ENCODE data around the gene BCAS3.
A peak's percentile ranks its signal among the peaks of the same experiment; 100 is the strongest.

The BCAS3 gene

DNA sequence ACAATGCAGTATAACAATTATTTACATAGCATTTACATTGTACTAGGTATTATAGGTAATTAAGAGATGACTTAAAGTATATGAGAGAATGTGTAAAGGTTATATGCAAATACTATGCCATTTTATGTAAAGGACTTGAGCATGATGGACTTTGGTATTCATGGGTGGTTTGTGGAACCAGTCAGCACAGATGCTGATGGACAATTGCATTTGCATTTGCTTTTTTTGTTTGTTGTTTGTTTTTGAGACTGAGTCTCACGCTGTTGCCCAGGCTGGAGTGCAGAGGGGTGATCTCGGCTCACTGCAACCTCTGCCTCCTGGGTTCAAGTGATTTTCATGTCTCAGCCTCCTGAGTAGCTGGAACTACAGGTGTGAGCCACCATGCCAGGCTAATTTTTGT, 36.0 kb downstream of the BCAS3 start:
- TF ChIP-seq TOX (CRISPR knock-in tag; IDR thresholded peaks at IDR 0.05; ENCODE audit: borderline replicate concordance) (no peak), ZC3H10 (CRISPR knock-in tag; IDR thresholded peaks at IDR 0.05) (no peak), TCF4 (CRISPR knock-in tag; IDR thresholded peaks at IDR 0.05; ENCODE audit: borderline replicate concordance) (no peak), GLIS3 (CRISPR knock-in tag; IDR thresholded peaks at IDR 0.05) (no peak)
- ATAC-seq: no peak

DNA sequence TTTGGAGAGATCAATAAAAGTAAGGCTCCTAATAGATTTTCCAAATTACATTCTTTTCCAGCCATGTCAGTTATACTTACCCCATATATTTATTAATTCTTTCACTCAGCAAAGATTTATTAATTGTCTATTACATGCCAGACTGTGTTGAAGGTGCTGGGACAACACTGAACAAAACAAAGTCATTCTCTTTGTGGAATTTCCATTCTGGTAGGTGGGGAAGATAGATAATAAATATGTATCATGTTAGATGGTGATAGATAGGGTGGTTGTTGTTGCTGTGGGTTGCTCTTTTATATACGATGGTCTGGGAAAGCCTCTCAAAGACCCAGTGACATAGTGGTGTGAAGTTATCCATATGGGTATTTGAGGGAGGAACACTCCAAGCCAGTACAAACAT, 39.1 kb downstream of the BCAS3 start:
- TF ChIP-seq OSR1 (CRISPR knock-in tag; IDR thresholded peaks at IDR 0.05): no peak
- TF ChIP-seq, protein P1, sequence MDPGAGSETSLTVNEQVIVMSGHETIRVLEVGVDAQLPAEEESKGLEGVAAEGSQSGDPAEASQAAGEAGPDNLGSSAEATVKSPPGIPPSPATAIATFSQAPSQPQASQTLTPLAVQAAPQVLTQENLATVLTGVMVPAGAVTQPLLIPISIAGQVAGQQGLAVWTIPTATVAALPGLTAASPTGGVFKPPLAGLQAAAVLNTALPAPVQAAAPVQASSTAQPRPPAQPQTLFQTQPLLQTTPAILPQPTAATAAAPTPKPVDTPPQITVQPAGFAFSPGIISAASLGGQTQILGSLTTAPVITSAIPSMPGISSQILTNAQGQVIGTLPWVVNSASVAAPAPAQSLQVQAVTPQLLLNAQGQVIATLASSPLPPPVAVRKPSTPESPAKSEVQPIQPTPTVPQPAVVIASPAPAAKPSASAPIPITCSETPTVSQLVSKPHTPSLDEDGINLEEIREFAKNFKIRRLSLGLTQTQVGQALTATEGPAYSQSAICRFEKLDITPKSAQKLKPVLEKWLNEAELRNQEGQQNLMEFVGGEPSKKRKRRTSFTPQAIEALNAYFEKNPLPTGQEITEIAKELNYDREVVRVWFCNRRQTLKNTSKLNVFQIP (CRISPR knock-in tag; IDR thresholded peaks at IDR 0.05; ENCODE audit: borderline replicate concordance, low read depth): no peak
- no peak for TF ChIP-seq ZNF8 (CRISPR knock-in tag; IDR thresholded peaks at IDR 0.05)
- TF ChIP-seq ARNTL (CRISPR knock-in tag; IDR thresholded peaks at IDR 0.05; ENCODE audit: borderline replicate concordance, low read depth): no peak
- no peak for TF ChIP-seq ZNF70 (CRISPR knock-in tag; IDR thresholded peaks at IDR 0.05)
- TF ChIP-seq, protein P2, sequence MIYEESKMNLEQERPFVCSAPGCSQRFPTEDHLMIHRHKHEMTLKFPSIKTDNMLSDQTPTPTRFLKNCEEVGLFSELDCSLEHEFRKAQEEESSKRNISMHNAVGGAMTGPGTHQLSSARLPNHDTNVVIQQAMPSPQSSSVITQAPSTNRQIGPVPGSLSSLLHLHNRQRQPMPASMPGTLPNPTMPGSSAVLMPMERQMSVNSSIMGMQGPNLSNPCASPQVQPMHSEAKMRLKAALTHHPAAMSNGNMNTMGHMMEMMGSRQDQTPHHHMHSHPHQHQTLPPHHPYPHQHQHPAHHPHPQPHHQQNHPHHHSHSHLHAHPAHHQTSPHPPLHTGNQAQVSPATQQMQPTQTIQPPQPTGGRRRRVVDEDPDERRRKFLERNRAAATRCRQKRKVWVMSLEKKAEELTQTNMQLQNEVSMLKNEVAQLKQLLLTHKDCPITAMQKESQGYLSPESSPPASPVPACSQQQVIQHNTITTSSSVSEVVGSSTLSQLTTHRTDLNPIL (CRISPR knock-in tag; IDR thresholded peaks at IDR 0.05; ENCODE audit: low read depth): no peak
- TF ChIP-seq GLIS3 (CRISPR knock-in tag; IDR thresholded peaks at IDR 0.05): no peak
- no peak for TF ChIP-seq TOX (CRISPR knock-in tag; IDR thresholded peaks at IDR 0.05; ENCODE audit: borderline replicate concordance)
- TF ChIP-seq, protein P3, sequence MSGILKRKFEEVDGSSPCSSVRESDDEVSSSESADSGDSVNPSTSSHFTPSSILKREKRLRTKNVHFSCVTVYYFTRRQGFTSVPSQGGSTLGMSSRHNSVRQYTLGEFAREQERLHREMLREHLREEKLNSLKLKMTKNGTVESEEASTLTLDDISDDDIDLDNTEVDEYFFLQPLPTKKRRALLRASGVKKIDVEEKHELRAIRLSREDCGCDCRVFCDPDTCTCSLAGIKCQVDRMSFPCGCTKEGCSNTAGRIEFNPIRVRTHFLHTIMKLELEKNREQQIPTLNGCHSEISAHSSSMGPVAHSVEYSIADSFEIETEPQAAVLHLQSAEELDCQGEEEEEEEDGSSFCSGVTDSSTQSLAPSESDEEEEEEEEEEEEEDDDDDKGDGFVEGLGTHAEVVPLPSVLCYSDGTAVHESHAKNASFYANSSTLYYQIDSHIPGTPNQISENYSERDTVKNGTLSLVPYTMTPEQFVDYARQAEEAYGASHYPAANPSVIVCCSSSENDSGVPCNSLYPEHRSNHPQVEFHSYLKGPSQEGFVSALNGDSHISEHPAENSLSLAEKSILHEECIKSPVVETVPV (CRISPR knock-in tag; IDR thresholded peaks at IDR 0.05): no peak
- no peak for TF ChIP-seq ZFP3 (CRISPR knock-in tag; IDR thresholded peaks at IDR 0.05)
- TF ChIP-seq ZNF565 (CRISPR knock-in tag; conservative IDR thresholded peaks at IDR 0.05; ENCODE audit: low read depth): no peak
- no peak for TF ChIP-seq ZC3H10 (CRISPR knock-in tag; IDR thresholded peaks at IDR 0.05)
- no peak for TF ChIP-seq RARB (CRISPR knock-in tag; IDR thresholded peaks at IDR 0.05)
- no peak for TF ChIP-seq CSDC2 (CRISPR knock-in tag; IDR thresholded peaks at IDR 0.05)
- TF ChIP-seq BACH2 (CRISPR knock-in tag; IDR thresholded peaks at IDR 0.05; ENCODE audit: borderline replicate concordance): no peak
- no peak for TF ChIP-seq TCF4 (CRISPR knock-in tag; IDR thresholded peaks at IDR 0.05; ENCODE audit: borderline replicate concordance)
- no peak for TF ChIP-seq ZFP30 (CRISPR knock-in tag; IDR thresholded peaks at IDR 0.05)
- no peak for TF ChIP-seq PPARA (CRISPR knock-in tag; IDR thresholded peaks at IDR 0.05; ENCODE audit: borderline replicate concordance)
- no peak for TF ChIP-seq ISL1 (CRISPR knock-in tag; IDR thresholded peaks at IDR 0.05)
- no peak for TF ChIP-seq SNAI2 (CRISPR knock-in tag; IDR thresholded peaks at IDR 0.05)
- ATAC-seq: no peak

DNA sequence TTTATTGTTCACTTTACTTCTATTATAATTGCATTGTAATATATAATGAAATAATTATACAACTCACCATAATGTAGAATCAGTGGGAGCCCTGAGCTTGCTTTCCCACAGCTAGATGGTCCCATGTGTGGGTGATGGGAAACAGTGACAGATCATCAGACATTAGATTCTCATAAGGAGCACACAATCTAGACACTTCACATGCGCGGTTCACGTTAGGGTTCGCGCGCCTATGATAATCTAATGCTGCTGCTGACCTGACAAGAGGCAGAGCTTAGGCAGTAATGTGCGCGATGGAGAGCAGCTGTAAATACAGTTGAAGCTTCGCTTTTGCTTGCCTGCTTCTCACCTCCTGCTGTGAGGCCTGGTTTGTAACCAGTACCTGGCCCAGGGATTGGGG, 40.2 kb downstream of the BCAS3 start:
- TF ChIP-seq TOX (CRISPR knock-in tag; IDR thresholded peaks at IDR 0.05; ENCODE audit: borderline replicate concordance) (no peak), PPARA (CRISPR knock-in tag; IDR thresholded peaks at IDR 0.05; ENCODE audit: borderline replicate concordance) (no peak), CSDC2 (CRISPR knock-in tag; IDR thresholded peaks at IDR 0.05) (no peak), OSR1 (CRISPR knock-in tag; IDR thresholded peaks at IDR 0.05) (no peak), TCF4 (CRISPR knock-in tag; IDR thresholded peaks at IDR 0.05; ENCODE audit: borderline replicate concordance) (no peak), ZNF565 (CRISPR knock-in tag; conservative IDR thresholded peaks at IDR 0.05; ENCODE audit: low read depth) (no peak), ISL1 (CRISPR knock-in tag; IDR thresholded peaks at IDR 0.05) (no peak), GLIS3 (CRISPR knock-in tag; IDR thresholded peaks at IDR 0.05) (no peak)
- TF ChIP-seq, protein P2 (CRISPR knock-in tag; IDR thresholded peaks at IDR 0.05; ENCODE audit: low read depth): no peak
- ATAC-seq: no peak

DNA sequence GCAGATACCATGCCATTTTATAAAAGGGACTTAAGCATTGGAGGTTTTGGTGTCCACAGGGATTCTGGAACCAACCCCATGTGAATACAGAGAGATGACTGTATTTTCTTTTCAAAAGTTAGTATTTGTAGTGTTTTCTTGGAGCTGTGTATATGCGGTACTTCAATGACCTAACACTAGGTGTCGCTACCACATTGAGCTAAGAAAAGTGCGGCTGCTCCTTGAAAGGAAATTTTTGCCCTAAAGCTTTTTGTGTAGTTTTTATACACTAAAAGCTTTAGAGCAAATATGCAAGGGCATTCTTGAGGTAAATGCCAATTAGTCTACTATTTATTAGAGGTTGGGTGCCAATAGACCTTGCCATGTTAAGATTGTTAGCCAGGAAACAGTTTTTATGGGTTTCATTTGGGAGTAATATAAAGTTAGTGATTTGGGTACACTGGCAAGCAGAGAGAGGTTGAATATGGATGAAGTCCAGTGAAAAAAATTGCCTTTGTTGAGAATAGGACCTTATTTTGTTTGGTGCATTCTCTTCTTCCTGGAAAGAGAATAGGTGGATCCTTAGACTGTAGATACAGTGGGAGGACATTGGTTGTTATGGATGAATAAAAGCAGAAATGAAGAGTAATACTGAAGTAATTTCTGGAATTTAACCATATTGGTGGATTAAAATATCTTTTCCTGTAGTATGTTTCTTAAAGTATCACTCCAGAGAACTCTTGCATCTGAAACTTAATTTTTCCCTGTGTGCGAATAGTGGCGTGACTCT, 43.3 kb downstream of the BCAS3 start:
- peak; percentile 94 for ATAC-seq
- no peak for TF ChIP-seq BACH2 (CRISPR knock-in tag; IDR thresholded peaks at IDR 0.05; ENCODE audit: borderline replicate concordance)
- TF ChIP-seq ISL1 (CRISPR knock-in tag; IDR thresholded peaks at IDR 0.05): no peak
- TF ChIP-seq ARNTL (CRISPR knock-in tag; IDR thresholded peaks at IDR 0.05; ENCODE audit: borderline replicate concordance, low read depth): no peak
- TF ChIP-seq, protein P4, sequence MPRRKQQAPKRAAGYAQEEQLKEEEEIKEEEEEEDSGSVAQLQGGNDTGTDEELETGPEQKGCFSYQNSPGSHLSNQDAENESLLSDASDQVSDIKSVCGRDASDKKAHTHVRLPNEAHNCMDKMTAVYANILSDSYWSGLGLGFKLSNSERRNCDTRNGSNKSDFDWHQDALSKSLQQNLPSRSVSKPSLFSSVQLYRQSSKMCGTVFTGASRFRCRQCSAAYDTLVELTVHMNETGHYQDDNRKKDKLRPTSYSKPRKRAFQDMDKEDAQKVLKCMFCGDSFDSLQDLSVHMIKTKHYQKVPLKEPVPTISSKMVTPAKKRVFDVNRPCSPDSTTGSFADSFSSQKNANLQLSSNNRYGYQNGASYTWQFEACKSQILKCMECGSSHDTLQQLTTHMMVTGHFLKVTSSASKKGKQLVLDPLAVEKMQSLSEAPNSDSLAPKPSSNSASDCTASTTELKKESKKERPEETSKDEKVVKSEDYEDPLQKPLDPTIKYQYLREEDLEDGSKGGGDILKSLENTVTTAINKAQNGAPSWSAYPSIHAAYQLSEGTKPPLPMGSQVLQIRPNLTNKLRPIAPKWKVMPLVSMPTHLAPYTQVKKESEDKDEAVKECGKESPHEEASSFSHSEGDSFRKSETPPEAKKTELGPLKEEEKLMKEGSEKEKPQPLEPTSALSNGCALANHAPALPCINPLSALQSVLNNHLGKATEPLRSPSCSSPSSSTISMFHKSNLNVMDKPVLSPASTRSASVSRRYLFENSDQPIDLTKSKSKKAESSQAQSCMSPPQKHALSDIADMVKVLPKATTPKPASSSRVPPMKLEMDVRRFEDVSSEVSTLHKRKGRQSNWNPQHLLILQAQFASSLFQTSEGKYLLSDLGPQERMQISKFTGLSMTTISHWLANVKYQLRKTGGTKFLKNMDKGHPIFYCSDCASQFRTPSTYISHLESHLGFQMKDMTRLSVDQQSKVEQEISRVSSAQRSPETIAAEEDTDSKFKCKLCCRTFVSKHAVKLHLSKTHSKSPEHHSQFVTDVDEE (CRISPR knock-in tag; IDR thresholded peaks at IDR 0.05): no peak
- TF ChIP-seq ZFP30 (CRISPR knock-in tag; IDR thresholded peaks at IDR 0.05): no peak
- no peak for TF ChIP-seq ZNF565 (CRISPR knock-in tag; conservative IDR thresholded peaks at IDR 0.05; ENCODE audit: low read depth)
- TF ChIP-seq ZNF8 (CRISPR knock-in tag; IDR thresholded peaks at IDR 0.05): no peak
- TF ChIP-seq, protein P5, sequence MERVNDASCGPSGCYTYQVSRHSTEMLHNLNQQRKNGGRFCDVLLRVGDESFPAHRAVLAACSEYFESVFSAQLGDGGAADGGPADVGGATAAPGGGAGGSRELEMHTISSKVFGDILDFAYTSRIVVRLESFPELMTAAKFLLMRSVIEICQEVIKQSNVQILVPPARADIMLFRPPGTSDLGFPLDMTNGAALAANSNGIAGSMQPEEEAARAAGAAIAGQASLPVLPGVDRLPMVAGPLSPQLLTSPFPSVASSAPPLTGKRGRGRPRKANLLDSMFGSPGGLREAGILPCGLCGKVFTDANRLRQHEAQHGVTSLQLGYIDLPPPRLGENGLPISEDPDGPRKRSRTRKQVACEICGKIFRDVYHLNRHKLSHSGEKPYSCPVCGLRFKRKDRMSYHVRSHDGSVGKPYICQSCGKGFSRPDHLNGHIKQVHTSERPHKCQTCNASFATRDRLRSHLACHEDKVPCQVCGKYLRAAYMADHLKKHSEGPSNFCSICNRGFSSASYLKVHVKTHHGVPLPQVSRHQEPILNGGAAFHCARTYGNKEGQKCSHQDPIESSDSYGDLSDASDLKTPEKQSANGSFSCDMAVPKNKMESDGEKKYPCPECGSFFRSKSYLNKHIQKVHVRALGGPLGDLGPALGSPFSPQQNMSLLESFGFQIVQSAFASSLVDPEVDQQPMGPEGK (CRISPR knock-in tag; IDR thresholded peaks at IDR 0.05; ENCODE audit: borderline replicate concordance): no peak
